Choroid plexus epithelial cell (primary cell): ENCODE results near the gene ADAM11.

ENCODE experiments used
- DNase-seq: peaks from one replicate; pipeline ENCODE4 v3.0.0-alpha.2; 2010; ENCODE audit warnings: low read depth
- H3K4me3 ChIP-seq: 2 replicates; pipeline ENCODE4 v1.5.1; 2011; ENCODE audit warnings: low read depth, mild to moderate bottlenecking, control low read depth, low read length, moderate library complexity
- TF ChIP-seq, protein P1 (sequence below): conservative IDR thresholded peaks from 2 replicates; pipeline ENCODE4 v1.5.1; 2011; ENCODE audit warnings: low read depth, mild to moderate bottlenecking, control low read depth, inconsistent platforms, low read length, moderate library complexity

ADAM11 gene

DNA sequence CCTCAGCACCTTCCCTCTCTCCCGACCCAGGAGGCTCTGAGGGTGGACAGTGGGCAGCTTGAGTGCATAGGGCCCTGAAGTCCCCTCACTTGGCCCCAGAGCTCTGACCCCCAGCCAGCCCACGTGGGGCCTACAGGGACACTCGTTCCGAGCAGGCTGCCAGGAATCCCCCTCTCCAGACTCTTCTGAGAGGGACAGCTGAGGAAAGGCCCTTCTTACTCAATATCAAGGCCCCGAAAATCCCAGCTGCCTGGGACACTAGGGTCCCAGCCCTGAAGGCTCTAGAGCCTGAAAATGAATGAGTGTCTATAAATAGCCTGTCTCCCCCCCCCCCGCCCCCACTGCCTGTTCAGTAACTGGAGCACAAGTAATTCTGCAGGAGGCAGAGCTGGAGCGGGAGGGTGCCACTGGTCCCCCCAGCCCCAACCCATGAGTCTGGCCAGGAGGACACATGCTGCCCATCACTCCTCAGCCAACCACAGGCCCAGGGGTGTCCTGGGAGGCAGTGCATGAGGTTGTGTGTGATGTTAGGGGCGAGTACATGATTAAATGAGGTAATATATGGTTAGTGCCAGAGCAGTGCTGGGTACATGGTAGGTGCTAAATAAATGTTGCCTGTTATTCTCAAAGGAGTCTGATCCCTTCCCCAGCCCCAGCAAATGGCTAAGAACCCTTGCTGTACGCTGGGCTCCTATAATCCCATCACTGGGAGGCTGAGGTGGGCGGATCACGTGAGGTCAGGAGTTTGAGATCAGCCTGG is 11.6 kb downstream of the ADAM11 start:
- TF ChIP-seq, protein P1, sequence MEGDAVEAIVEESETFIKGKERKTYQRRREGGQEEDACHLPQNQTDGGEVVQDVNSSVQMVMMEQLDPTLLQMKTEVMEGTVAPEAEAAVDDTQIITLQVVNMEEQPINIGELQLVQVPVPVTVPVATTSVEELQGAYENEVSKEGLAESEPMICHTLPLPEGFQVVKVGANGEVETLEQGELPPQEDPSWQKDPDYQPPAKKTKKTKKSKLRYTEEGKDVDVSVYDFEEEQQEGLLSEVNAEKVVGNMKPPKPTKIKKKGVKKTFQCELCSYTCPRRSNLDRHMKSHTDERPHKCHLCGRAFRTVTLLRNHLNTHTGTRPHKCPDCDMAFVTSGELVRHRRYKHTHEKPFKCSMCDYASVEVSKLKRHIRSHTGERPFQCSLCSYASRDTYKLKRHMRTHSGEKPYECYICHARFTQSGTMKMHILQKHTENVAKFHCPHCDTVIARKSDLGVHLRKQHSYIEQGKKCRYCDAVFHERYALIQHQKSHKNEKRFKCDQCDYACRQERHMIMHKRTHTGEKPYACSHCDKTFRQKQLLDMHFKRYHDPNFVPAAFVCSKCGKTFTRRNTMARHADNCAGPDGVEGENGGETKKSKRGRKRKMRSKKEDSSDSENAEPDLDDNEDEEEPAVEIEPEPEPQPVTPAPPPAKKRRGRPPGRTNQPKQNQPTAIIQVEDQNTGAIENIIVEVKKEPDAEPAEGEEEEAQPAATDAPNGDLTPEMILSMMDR = no peak
- DNase-seq = no peak
- no peak overlapping the region for H3K4me3 ChIP-seq

DNA sequence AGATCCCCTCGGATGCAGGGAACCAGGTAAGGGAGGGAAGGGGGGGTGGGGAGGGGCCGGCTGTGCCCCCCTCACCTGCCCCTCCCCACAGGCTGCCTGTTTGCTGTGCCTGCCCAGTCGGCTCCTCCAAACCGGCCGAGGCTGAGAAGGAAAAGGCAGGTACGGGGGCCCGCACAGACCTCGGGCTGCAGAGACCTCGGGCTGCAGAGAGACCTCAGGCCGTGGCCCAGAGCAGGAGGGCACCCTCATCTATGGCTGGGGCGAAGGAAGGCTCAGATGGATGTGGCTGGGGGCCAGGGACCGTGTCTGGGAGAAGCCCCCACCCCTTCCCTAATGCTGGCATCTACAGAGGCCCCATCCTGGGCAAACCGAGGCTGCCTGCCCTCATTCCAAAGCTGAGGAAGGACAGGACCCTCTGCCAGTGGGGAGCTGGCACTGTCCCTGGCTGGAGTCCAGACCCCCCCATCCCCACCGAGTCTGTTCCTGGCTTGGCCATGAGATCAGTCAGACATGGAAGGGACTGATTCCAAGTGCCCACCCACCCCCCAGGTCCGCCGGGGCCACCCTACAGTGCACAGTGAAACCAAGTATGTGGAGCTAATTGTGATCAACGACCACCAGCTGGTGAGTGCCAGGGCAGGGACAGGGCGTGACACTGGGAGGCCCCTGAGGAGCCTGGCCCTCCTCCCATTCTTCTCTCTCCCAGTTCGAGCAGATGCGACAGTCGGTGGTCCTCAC is 13.7 kb downstream of the ADAM11 start:
- no peak overlapping the region for H3K4me3 ChIP-seq
- TF ChIP-seq, protein P1 = no peak
- no peak for DNase-seq

GRCh38 chr17:44773140-44773539 is 14.4 kb downstream of the ADAM11 start:
- no peak for DNase-seq
- H3K4me3 ChIP-seq = no peak overlapping the region
- TF ChIP-seq, protein P1 = no peak

DNA sequence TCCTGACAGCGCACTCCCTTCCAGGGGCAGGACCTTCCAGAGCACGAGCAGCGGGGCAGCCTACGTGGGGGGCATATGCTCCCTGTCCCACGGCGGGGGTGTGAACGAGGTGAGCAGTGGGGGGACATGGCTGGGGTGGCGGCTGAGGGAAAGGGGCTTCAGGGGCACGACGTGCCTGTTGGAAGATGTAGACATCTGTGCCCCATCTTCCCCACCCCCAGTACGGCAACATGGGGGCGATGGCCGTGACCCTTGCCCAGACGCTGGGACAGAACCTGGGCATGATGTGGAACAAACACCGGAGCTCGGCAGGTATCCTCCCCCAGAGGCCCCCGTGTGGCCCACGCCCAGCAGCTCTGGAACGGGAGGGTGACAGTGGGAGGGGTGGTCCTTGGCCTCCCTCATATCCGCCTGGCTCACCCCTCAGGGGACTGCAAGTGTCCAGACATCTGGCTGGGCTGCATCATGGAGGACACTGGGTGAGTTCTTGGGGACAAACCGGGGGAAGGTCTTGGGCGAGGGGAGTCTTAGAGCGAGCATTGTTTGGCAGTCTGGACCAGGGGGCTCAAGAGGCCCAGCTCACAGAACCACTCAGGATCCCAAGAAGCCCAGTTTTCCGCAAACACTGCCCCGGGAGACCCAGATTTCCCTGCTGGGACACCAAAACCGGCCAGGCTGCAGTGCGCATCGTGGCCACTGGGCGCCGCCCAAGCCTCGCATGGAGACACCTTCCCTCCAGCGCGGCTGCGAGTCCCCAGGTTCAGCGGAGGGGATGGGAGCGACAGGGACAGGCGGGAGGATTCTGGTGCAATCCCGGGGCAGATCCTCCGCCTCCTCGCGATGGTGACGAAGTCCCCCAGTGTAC is 15.7 kb downstream of the ADAM11 start:
- H3K4me3 ChIP-seq = peak overlapping the region; percentile 72
- peak; percentile 78 for DNase-seq
- TF ChIP-seq, protein P1 = peak; percentile 98

DNA sequence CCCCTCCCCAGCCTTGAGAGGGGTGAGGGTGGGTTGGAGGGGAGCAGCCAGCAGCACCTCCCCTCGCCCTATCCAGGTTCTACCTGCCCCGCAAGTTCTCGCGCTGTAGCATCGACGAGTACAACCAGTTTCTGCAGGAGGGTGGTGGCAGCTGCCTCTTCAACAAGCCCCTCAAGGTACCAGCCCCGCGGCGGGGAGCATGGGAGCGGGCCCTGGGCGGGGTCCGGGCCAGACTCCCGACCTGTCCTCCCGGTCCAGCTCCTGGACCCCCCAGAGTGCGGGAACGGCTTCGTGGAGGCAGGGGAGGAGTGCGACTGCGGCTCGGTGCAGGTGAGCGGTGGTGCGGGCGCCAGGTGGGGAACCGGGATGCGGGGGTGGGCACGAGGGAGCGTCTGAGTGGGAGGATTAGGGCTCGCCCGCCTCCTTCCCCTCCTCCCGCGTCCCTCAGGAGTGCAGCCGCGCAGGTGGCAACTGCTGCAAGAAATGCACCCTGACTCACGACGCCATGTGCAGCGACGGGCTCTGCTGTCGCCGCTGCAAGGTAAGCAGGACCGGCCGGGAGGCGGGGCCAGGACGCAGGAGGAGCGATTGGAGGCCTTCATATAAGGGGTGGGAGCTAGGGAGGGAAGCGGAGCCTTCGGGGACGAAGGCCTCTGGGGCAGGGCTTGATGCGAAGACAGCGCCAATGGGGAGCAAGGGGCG is 16.5 kb downstream of the ADAM11 start:
- TF ChIP-seq, protein P1 = no peak
- H3K4me3 ChIP-seq = peak overlapping the region; percentile 72
- DNase-seq = peak; percentile 99

DNA sequence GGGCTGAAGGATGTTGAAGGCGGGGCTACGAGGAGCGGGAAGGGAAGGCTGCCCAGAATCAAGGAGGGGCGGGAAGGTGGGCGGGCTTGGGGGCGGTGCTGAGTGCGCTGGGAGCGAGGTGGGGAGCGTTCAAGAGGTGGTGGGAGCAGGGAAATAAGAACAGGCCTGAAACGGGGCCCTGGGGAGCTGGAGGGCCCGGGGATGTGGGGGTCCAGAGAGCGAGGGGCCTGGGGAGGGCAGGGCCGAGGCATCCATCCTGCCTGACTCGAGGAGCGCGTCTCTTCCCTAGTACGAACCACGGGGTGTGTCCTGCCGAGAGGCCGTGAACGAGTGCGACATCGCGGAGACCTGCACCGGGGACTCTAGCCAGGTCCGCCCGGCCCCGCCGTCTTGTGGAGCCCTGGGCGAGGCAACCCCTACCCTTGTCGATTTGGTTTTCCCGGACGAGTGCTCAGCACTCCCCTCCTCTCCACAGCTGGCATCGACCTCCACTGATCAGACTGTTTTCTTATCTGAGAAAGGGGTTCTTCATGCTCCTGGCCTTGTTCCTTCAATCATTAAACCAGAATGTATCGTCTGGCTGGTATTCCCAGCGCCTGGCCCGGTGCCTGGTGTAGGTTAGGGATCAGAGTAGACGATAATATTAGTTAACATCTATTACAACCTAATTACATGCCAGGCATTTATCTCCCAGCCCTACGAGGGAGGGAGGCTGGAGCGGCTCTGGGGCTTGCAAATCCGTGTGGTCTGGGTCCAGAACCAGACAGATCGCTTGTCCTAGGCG is 17.2 kb downstream of the ADAM11 start:
- peak overlapping the region; percentile 72 for H3K4me3 ChIP-seq
- DNase-seq = no peak
- TF ChIP-seq, protein P1 = no peak
